Measurements from ENCODE around the gene GNRH2. TPM values are rescaled to one million over a fixed set of nuclear protein-coding genes. Genes with fewer than 3 reads are reported as not detected.

GNRH2 gene
- total RNA-seq, 2 experiments from 2014 or later: 1.2 to 2.0 TPM

DNA sequence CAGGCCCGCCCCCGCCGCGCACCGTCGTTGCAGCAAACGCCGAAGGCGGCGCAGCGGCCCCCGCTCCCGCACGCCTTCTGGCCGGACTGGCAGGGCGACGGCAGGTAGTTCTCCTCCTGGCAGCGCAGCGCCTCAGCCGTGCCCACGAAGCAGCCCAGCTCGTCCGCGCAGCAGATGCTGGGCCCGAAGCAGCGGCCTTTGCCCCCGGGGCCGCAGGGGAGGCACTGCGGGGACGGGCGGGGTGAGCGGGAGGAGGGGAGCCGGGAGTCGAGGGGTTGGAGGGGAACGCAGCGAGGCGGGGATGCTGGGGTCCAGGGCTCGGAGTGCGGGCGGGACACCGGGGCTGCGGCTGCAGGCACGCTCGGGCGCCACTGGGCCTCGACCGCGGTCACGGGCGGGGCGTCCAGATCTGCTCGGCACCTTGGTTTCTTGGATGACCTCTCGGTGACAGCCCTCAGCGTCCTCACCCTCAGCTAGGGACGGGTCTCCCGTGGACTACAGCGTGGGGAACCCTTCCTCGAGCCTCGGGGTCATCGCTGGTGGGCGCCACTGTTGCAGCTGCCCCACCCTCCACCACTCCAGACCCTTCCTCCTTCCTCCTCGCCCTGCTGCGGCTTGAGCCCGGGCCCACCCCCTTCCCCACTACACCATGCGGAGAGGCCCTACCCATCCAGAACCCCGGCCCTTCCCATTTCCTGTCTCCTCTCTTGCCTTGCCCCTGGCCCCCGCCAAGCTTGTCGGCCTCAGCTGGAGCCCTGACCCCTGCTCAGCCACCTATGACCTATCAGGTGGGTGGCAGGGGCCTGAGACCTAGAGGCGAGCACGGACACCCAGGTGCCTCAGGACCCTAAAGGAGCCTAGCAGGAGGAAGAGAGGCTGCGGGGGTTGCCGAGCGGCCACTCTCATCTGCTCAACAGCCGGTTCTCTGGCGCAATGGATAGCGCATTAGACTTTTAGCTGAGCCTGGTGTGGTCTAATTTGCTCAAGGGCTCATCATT, 39.8 kb downstream of the GNRH2 start:
- H3K4me1 Mint-ChIP-seq: peaks cover 8% of the 10 kb centered on the region
- no peaks in the 10 kb centered on the region for H3K9me3 Mint-ChIP-seq
- DNase-seq: no peak
- no peaks in the 10 kb centered on the region for H3K36me3 Mint-ChIP-seq (ENCODE audit: low read depth)
- CTCF ChIA-PET: interaction anchor here (0.5 kb wide), 1 partner anchor 30 kb away, joined by 3 read pairs; no protein-coding TSS in a partner anchor
- H3K4me3 Mint-ChIP-seq: no peak overlapping the region
- H3K27me3 Mint-ChIP-seq: peaks cover 56% of the 10 kb centered on the region
- POLR2A ChIA-PET: no interaction called here
- H3K27ac Mint-ChIP-seq: no peak overlapping the region

GRCh38 chr20:3084283-3084985, 41.0 kb downstream of the GNRH2 start, which contains the start of gene AVP:
Gene AVP, minus strand, starts transcription at chr20:3084724. Its CDS starts 50 bp downstream, at chr20:3084674.
- DNase-seq: no peak
- ChIA-PET POLR2A (no interaction called here), CTCF (interaction anchor here (1.5 kb wide), 1 partner anchor 12 kb away, joined by 5 read pairs; no protein-coding TSS in a partner anchor)
- Mint-ChIP-seq H3K27ac (no peak within 1 kb of the TSS), H3K9me3 (no peaks in the 10 kb centered on the region), H3K36me3 (ENCODE audit: low read depth) (no peaks in the 10 kb centered on the region), H3K4me3 (no peak within 1 kb of the TSS), H3K27me3 (peaks cover 46% of the 10 kb centered on the region), H3K4me1 (peaks cover 8% of the 10 kb centered on the region)

DNA sequence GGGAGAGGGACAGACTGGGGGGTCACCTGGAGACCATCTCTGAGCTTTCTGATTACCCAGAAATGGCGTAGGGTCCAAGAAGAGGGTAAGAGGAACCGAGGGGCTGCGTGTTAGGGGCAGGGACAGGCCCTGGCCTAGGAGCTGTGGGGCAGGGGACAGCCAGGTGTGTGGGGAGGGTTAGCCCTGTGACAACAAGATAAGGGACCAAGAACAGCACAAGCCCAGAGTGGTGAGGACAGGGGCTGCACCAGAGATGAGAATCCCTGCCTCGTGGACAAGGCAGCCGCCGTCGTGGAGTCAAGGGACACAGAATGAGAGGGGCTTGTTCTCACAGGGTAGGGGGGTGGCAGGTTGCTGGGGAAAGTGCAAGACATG, 41.6 kb downstream of the GNRH2 start:
- POLR2A ChIA-PET: no interaction called here
- DNase-seq: no peak
- peaks cover 47% of the 10 kb centered on the region for H3K27me3 Mint-ChIP-seq
- H3K9me3 Mint-ChIP-seq: no peaks in the 10 kb centered on the region
- no peak overlapping the region for H3K27ac Mint-ChIP-seq
- CTCF ChIA-PET: interaction anchor here (1.5 kb wide), 1 partner anchor 11 kb away, joined by 5 read pairs; no protein-coding TSS in a partner anchor
- peaks cover 8% of the 10 kb centered on the region for H3K4me1 Mint-ChIP-seq
- no peak overlapping the region for H3K4me3 Mint-ChIP-seq
- H3K36me3 Mint-ChIP-seq (ENCODE audit: low read depth): no peaks in the 10 kb centered on the region

DNA sequence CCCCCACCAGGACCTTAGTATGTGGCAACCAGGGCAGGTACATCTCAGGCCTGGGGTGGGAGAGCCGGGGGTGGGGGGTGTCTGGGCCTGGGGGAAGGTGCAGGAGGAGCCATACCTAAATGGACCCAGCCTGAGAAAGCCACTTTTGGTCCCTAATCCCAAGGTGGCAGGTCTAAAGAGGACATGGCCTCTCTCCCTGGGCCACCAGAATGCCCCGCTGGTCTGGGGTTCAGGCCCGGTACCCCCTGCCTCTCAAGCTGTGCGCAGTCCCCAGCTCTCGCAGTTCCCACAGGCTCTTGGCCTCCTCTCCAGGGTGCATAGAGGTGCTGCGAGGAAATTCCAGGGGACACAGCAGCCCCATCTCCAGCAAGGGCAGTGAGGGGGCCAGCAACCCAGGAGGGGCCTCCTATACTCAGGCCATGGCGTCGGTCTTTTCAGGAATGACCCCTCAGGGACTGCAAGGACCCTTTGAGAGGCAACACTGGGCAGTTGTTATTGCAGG, 42.2 kb downstream of the GNRH2 start:
- no peaks in the 10 kb centered on the region for H3K9me3 Mint-ChIP-seq
- H3K4me1 Mint-ChIP-seq: peaks cover 13% of the 10 kb centered on the region
- H3K27me3 Mint-ChIP-seq: peaks cover 48% of the 10 kb centered on the region
- H3K36me3 Mint-ChIP-seq (ENCODE audit: low read depth): no peaks in the 10 kb centered on the region
- no peak overlapping the region for H3K4me3 Mint-ChIP-seq
- CTCF ChIA-PET: interaction anchor here (0.6 to 1.5 kb wide), 6 partner anchors 8 to 210 kb away, joined by 3 to 7 read pairs (median 3); no protein-coding TSS in a partner anchor
- POLR2A ChIA-PET: interaction anchor here (0.6 kb wide), 1 partner anchor 16 kb away, joined by 3 read pairs; no protein-coding TSS in a partner anchor
- no peak overlapping the region for H3K27ac Mint-ChIP-seq
- DNase-seq: no peak

DNA sequence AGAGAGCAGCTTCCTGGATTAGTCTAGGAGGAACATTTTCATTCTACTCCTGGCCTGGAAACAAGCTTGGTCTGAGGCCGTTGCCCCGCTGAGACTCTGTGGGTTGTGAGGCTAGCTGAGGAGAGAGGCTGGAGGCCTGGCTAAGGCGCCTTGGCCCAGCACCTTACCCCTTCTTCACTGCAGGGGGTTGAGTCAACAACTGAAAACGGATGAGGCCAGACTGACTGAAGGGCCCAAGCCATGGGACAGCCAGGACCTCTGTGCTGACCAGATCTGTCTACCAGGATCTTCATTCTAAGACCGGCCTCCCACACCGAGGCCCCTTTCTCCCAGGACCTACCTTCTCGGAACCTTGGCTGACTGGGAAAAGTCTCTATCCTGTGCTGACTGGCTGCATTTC, 44.6 kb downstream of the GNRH2 start:
- Mint-ChIP-seq H3K4me1 (peaks cover 16% of the 10 kb centered on the region), H3K27ac (no peak overlapping the region), H3K36me3 (ENCODE audit: low read depth) (no peaks in the 10 kb centered on the region), H3K4me3 (no peak overlapping the region), H3K9me3 (no peaks in the 10 kb centered on the region), H3K27me3 (peaks cover 43% of the 10 kb centered on the region)
- ChIA-PET POLR2A (no interaction called here), CTCF (interaction anchor here (0.7 to 0.8 kb wide), 2 partner anchors 20 to 248 kb away, joined by 3 read pairs; no protein-coding TSS in a partner anchor)
- DNase-seq: no peak

GRCh38 chr20:3090565-3090964, 47.1 kb downstream of the GNRH2 start:
- Mint-ChIP-seq H3K36me3 (ENCODE audit: low read depth) (no peaks in the 10 kb centered on the region), H3K27ac (no peak overlapping the region), H3K9me3 (no peaks in the 10 kb centered on the region), H3K4me3 (no peak overlapping the region), H3K27me3 (peaks cover 29% of the 10 kb centered on the region), H3K4me1 (peaks cover 23% of the 10 kb centered on the region)
- CTCF ChIA-PET: interaction anchor here (0.6 to 1.5 kb wide), 2 partner anchors 22 to 240 kb away, joined by 3 read pairs; no protein-coding TSS in a partner anchor
- POLR2A ChIA-PET: no interaction called here
- DNase-seq: no peak

DNA sequence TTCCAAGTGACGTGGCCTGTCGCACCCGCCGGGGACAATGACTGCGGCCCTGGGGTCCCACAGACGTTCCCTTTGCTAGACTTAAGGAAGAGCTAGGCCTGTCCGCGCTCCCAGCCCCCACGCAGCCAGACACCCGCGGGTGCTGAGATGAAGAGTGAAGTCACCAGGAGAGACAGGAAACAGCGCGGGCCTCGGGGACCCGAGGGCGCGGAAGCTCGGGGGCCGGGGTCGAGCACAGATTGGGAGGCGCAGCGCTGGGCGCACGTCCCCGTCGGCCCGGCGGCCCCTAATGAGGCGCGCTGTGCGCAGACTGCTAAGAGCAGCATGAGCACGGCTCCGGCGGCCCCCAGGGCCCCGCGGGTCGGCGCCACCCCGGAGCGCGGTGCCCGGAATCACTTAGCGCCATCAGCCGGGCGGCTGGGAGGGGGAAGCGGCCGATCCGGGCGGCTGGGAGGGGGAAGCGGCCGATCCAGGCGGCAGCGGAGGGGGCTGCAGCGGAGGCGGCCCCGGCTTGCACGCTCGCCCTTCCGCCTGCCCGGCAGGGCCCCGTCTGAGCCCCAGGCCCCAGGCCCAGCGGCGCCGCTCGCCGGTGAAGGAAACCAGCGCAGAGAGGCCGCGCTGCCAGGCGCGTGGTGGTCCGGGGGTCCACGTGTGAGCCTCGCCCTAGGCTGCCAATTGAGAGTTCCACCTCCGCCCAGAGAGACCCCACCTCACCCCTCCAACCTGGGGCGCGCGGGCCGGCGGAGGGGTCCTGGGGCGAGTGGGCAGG, 49.4 kb downstream of the GNRH2 start:
- ChIA-PET POLR2A (no interaction called here), CTCF (interaction anchor here (0.8 to 2.1 kb wide), 5 partner anchors 9 to 19 kb away, joined by 3 to 11 read pairs (median 3); no protein-coding TSS in a partner anchor)
- H3K4me1 Mint-ChIP-seq: peaks cover 23% of the 10 kb centered on the region
- peaks cover 33% of the 10 kb centered on the region for H3K27me3 Mint-ChIP-seq
- peak; percentile 17 for DNase-seq
- peak overlapping the region; percentile 89 for H3K27ac Mint-ChIP-seq
- H3K9me3 Mint-ChIP-seq: no peaks in the 10 kb centered on the region
- H3K4me3 Mint-ChIP-seq: peak overlapping the region; percentile 69
- no peaks in the 10 kb centered on the region for H3K36me3 Mint-ChIP-seq (ENCODE audit: low read depth)

DNA sequence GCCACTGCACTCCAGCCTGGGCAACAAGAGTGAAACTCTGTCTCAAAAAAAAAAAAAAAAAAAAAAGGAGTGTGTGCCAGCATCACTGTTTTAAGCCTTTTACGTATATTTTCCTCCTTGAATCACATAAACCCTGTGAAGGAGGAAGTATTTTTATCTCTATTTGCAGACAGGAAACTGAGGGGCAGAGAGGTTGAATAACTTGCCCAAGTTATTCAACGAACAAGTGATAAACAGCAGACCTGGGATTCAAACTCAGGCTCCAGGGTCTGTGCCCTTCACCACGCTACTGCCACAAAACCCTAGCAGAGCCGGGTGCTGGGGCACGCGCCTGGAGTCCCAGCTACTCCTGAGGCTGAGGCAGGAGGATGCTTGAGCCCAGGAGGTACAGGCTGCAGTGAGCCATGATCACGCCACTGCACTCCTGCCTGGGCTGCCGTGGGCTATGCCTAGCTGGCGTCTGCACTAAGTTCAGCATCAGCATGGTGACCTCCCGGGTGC, 50.5 kb downstream of the GNRH2 start:
- peaks cover 33% of the 10 kb centered on the region for H3K27me3 Mint-ChIP-seq
- peak overlapping the region; percentile 19 for H3K27ac Mint-ChIP-seq
- POLR2A ChIA-PET: no interaction called here
- peaks cover 23% of the 10 kb centered on the region for H3K4me1 Mint-ChIP-seq
- no peak overlapping the region for H3K4me3 Mint-ChIP-seq
- no peaks in the 10 kb centered on the region for H3K36me3 Mint-ChIP-seq (ENCODE audit: low read depth)
- no peaks in the 10 kb centered on the region for H3K9me3 Mint-ChIP-seq
- CTCF ChIA-PET: interaction anchor here (1.0 to 2.1 kb wide), 2 partner anchors 8 kb away, joined by 3 to 11 read pairs; no protein-coding TSS in a partner anchor
- no peak for DNase-seq

DNA sequence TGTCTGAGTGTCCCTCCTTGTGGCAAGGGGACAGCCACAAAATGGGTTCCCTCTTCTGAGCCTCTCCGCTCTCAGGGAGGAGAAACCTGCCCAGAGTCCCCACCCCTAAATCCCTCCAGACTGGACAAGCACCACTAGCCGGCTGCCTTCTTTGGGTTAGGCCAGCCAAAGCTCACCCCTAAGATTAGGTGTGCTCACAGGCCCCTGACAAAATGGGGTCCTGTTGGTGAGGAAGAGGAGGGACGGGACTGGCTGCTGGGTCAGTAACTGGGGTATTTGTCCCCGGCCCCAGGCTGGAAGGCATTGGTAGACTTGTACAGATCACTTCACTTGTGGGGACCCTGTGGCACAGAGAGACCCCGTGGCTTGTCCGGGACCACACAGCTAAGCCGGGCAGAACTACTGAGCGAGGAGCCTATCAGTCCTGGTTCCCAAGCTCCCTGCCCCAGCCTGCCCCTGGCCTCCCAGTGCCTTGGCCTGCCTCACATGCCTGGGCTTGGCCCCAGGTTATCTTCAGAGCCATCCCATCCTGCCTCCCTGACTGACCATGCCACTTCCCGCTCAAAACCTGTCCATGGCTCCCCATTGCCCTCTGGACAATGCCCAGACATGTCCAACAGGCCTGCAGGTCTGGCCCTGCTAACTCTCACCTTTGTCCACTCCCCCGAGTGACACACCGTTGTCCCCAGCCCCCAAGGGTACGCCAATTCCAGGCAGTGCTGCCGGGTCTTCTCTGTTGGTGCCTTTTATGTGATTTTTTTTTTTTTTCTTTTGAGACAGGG, 51.6 kb downstream of the GNRH2 start:
- ChIA-PET POLR2A (no interaction called here), CTCF (interaction anchor here (0.6 kb wide), 2 partner anchors 12 to 213 kb away, joined by 3 read pairs; no protein-coding TSS in a partner anchor)
- Mint-ChIP-seq H3K27me3 (peaks cover 27% of the 10 kb centered on the region), H3K27ac (peak overlapping the region; percentile 13), H3K4me3 (no peak overlapping the region), H3K36me3 (ENCODE audit: low read depth) (no peaks in the 10 kb centered on the region), H3K4me1 (peaks cover 23% of the 10 kb centered on the region), H3K9me3 (no peaks in the 10 kb centered on the region)
- DNase-seq: no peak

Data from activated CD4-positive, alpha-beta T cell treated with anti-CD3 and anti-CD28 coated beads, Interleukin-2, amount 10 ng/mL, durations not matched to agents 7 days and 5 days (primary cell).